Neural cell (in vitro differentiated cells): Measurements from ENCODE around the gene HSDL2. TPM values are rescaled to one million over a fixed set of nuclear protein-coding genes. Genes with fewer than 3 reads are reported as not detected.

ENCODE experiments used
- H2AFZ ChIP-seq: fragments of 200-600, 300-800 bp; sonication (generic), shearing (Covaris generic); 2 replicates; pipeline ENCODE4 v1.6.0; 2014; ENCODE audit warnings: low read depth, mild to moderate bottlenecking, antibody characterized with exemption, low read length, moderate library complexity
- H3F3A ChIP-seq: fragments of 200-600 bp; shearing (Covaris generic); 2 replicates; pipeline ENCODE4 v1.6.1; 2016; ENCODE audit warnings: mild to moderate bottlenecking, moderate library complexity, mixed read lengths, antibody characterized with exemption, low read length; ENCODE audit not compliant: insufficient read depth, poor library complexity, severe bottlenecking
- H3K27ac ChIP-seq: fragments of 200-600, 300-800 bp; sonication (generic), shearing (Covaris generic); 2 replicates; pipeline ENCODE4 v1.5.1; 2014; ENCODE audit warnings: mild to moderate bottlenecking, low read length, moderate library complexity
- H3K27me3 ChIP-seq: fragments of 300-800, 200-600 bp; sonication (generic), shearing (Covaris generic); 2 replicates; pipeline ENCODE4 v1.6.0; 2014; ENCODE audit warnings: mild to moderate bottlenecking, low read depth, low read length, moderate library complexity; ENCODE audit not compliant: insufficient read depth
- H3K36me3 ChIP-seq: fragments of 300-800, 200-600 bp; sonication (generic), shearing (Covaris generic); 2 replicates; pipeline ENCODE4 v1.5.1; 2014; ENCODE audit warnings: mild to moderate bottlenecking, antibody characterized with exemption, low read length, moderate library complexity; ENCODE audit not compliant: insufficient read depth
- H3K4me2 ChIP-seq: fragments of 300-800, 200-600 bp; sonication (generic), shearing (Covaris generic); 2 replicates; pipeline ENCODE4 v1.6.0; 2014; ENCODE audit warnings: mild to moderate bottlenecking, low read length
- H3K4me3 ChIP-seq: fragments of 300-800, 200-600 bp; sonication (generic), shearing (Covaris generic); 2 replicates; pipeline ENCODE4 v1.5.1; 2014; ENCODE audit warnings: mild to moderate bottlenecking, low read length, moderate library complexity
- H3K79me2 ChIP-seq: fragments of 200-600 bp; shearing (Covaris generic); replicated peaks from 2 replicates; pipeline ENCODE4 v1.6.0; 2014; ENCODE audit warnings: mild to moderate bottlenecking, low read length, moderate library complexity; ENCODE audit not compliant: insufficient read depth
- H3K9ac ChIP-seq: fragments of 300-800, 200-600 bp; sonication (generic), shearing (Covaris generic); 2 replicates; pipeline ENCODE4 v1.6.1; 2016; ENCODE audit warnings: mild to moderate bottlenecking, low read length, mixed read lengths
- H3K9me2 ChIP-seq: fragments of 200-600 bp; shearing (Covaris generic); 2 replicates; pipeline ENCODE4 v1.6.1; 2016; ENCODE audit warnings: mild to moderate bottlenecking, low read length, mixed read lengths; ENCODE audit not compliant: insufficient read depth
- H3K9me3 ChIP-seq: fragments of 200-600, 300-800 bp; sonication (generic), shearing (Covaris generic); 2 replicates; pipeline ENCODE4 v1.6.1; 2016; ENCODE audit warnings: mild to moderate bottlenecking, mixed run types, low read length, moderate library complexity, mixed read lengths
- H4K20me1 ChIP-seq: fragments of 200-600 bp; shearing (Covaris generic); 2 replicates; pipeline ENCODE4 v1.6.1; 2016; ENCODE audit warnings: mild to moderate bottlenecking, mixed run types; ENCODE audit not compliant: insufficient read depth
- CTCF ChIP-seq: fragments of 450-650 bp; IDR thresholded peaks from 2 replicates; pipeline ENCODE4 v1.5.1; 2014; ENCODE audit warnings: antibody characterized with exemption, mild to moderate bottlenecking, moderate library complexity; ENCODE audit not compliant: poor library complexity, severe bottlenecking
- EP300 ChIP-seq: fragments of 450-650 bp; conservative IDR thresholded peaks from 2 replicates; pipeline ENCODE4 v1.6.1; 2014; ENCODE audit warnings: antibody characterized with exemption, mild to moderate bottlenecking, moderate library complexity; ENCODE audit not compliant: poor library complexity, severe bottlenecking
- EZH2 ChIP-seq: fragments of 200-600, 300-800 bp; shearing (Covaris generic), sonication (generic); IDR thresholded peaks from 2 replicates; pipeline ENCODE4 v1.6.1; 2014; ENCODE audit warnings: antibody characterized with exemption, low read length, borderline replicate concordance, mild to moderate bottlenecking; ENCODE audit not compliant: insufficient read depth, poor library complexity, severe bottlenecking
- MXI1 ChIP-seq: fragments of 450-650 bp; conservative IDR thresholded peaks from 2 replicates; pipeline ENCODE4 v1.6.1; 2014; ENCODE audit warnings: antibody characterized with exemption, mild to moderate bottlenecking; ENCODE audit not compliant: poor library complexity, severe bottlenecking
- POLR2AphosphoS5 ChIP-seq: IDR thresholded peaks from 2 replicates; pipeline ENCODE4 v1.6.1; 2012
- RAD21 ChIP-seq: fragments of 450-650 bp; conservative IDR thresholded peaks from 2 replicates; pipeline ENCODE4 v1.6.1; 2014; ENCODE audit warnings: antibody characterized with exemption, mild to moderate bottlenecking, moderate library complexity
- REST ChIP-seq: IDR thresholded peaks from 2 replicates; pipeline ENCODE4 v1.6.1; 2012; ENCODE audit warnings: borderline replicate concordance
- SMC3 ChIP-seq: fragments of 450-650 bp; conservative IDR thresholded peaks from 2 replicates; pipeline ENCODE4 v1.6.1; 2014; ENCODE audit warnings: antibody characterized with exemption, mild to moderate bottlenecking, moderate library complexity; ENCODE audit not compliant: poor library complexity
- TAF1 ChIP-seq: IDR thresholded peaks from 2 replicates; pipeline ENCODE4 v1.6.1; 2012; ENCODE audit warnings: low read depth
- polyA plus RNA-seq: library from polyadenylated mRNA; depleted of rRNA; stranded (reverse); fragments of >200 nt; gene quantifications from 2 replicates; pipeline ENCODE4 v1.2.3, GENCODE V29; 2014

HSDL2 gene
- polyA plus RNA-seq, 1 donor from 2014 or later = 9.0 TPM

- Histone ChIP-seq H3K4me3 (peak overlapping the region; percentile 87), H4K20me1 (no peaks in the 10 kb centered on the region)
Measured at GRCh38 chr9:112379177-112380101, 469 bp upstream of the HSDL2 start.

More at GRCh38 chr9:112379177-112380101, 469 bp upstream of the HSDL2 start:
- Histone ChIP-seq H3K9me3 (no peaks in the 10 kb centered on the region), H3K27ac (peak overlapping the region; percentile 81), H3K4me2 (peak overlapping the region; percentile 61), H3F3A (no peaks in the 10 kb centered on the region), H3K9ac (peak overlapping the region; percentile 83), H3K9me2 (no peaks in the 10 kb centered on the region), H3K79me2 (peaks cover 9% of the 10 kb centered on the region), H2AFZ (peak overlapping the region; percentile 93), H3K27me3 (no peaks in the 10 kb centered on the region), H3K36me3 (no peaks in the 10 kb centered on the region)
- peak; percentile 91 for TF ChIP-seq POLR2AphosphoS5
- TF ChIP-seq TAF1 = peak; percentile 78
- TF ChIP-seq REST = peak; percentile 80
- peak; percentile 62 for TF ChIP-seq EP300
- peak; percentile 54 for TF ChIP-seq SMC3
- TF ChIP-seq EZH2 = no peak
- peak; percentile 45 for TF ChIP-seq RAD21
- peak; percentile 43 for TF ChIP-seq CTCF
- peak; percentile 42 for TF ChIP-seq MXI1
